HepG2 (cell line): ENCODE results near the gene PRPSAP1. TPM values are rescaled to one million over a fixed set of nuclear protein-coding genes. Genes with fewer than 3 reads are reported as not detected.
A peak's percentile ranks its signal among the peaks of the same experiment; 100 is the strongest.

Experiments used
- CAMTA2 ChIP-seq: sonication (generic); formaldehyde crosslinking; IDR thresholded peaks from 2 replicates; pipeline ENCODE4 v1.4.0; 2020; ENCODE audit warnings: mild to moderate bottlenecking, missing genetic modification reagents, borderline replicate concordance
- CCAR2 ChIP-seq: fragments of 200-400 bp; formaldehyde crosslinking; optimal IDR thresholded peaks from 2 replicates; pipeline ENCODE3; 2018; ENCODE audit warnings: low read depth, mild to moderate bottlenecking, low read length, moderate library complexity
- GLI4 ChIP-seq: sonication (generic); formaldehyde crosslinking; IDR thresholded peaks from 2 replicates; pipeline ENCODE4 v1.5.1; 2020; ENCODE audit warnings: missing genetic modification reagents, mild to moderate bottlenecking, moderate library complexity, borderline replicate concordance
- PCBP2 ChIP-seq: fragments of 200-400 bp; formaldehyde crosslinking; optimal IDR thresholded peaks from 2 replicates; pipeline ENCODE3; 2018; ENCODE audit warnings: low read length, low read depth; ENCODE audit not compliant: poor library complexity, severe bottlenecking
- SALL1 ChIP-seq: sonication (generic); formaldehyde crosslinking; IDR thresholded peaks from 2 replicates; pipeline ENCODE4 v1.8.0; 2022; ENCODE audit warnings: mild to moderate bottlenecking, missing genetic modification reagents
- SOX6 ChIP-seq, 2 experiments: fragments of 450-650 bp in 1 of 2; sonication (generic) in 1 of 2; formaldehyde crosslinking in 1 of 2; IDR thresholded peaks; 2 replicates each; pipeline versions ENCODE4 v1.4.0 to v1.6.1; 2017 to 2020; ENCODE audit warnings: antibody characterized with exemption in 1 of 2, mild to moderate bottlenecking in 1 of 2, missing genetic modification reagents in 1 of 2
- SP4 ChIP-seq: sonication (generic); formaldehyde crosslinking; IDR thresholded peaks from 2 replicates; pipeline ENCODE4 v1.8.1; 2023; ENCODE audit warnings: mild to moderate bottlenecking, missing genetic modification reagents
- SPEN ChIP-seq: sonication (generic); formaldehyde crosslinking; IDR thresholded peaks from 2 replicates; pipeline ENCODE4 v1.5.1; 2020; ENCODE audit warnings: low read depth, mild to moderate bottlenecking, missing genetic modification reagents
- TGIF2 ChIP-seq: IDR thresholded peaks from 2 replicates; pipeline ENCODE4 v1.6.1; 2016; ENCODE audit warnings: control low read depth, missing compliant biosample characterization
- ZMYM2 ChIP-seq: sonication (generic); formaldehyde crosslinking; IDR thresholded peaks from 2 replicates; pipeline ENCODE4 v1.8.0; 2022; ENCODE audit warnings: mild to moderate bottlenecking, missing genetic modification reagents
- ZMYM3 ChIP-seq: sonication (generic); formaldehyde crosslinking; IDR thresholded peaks from 2 replicates; pipeline ENCODE4 v1.5.1; 2020; ENCODE audit warnings: mild to moderate bottlenecking, missing genetic modification reagents
- ZNF121 ChIP-seq: sonication (generic); formaldehyde crosslinking; IDR thresholded peaks from 2 replicates; pipeline ENCODE4 v1.5.0; 2020; ENCODE audit warnings: mild to moderate bottlenecking, missing genetic modification reagents
- ZNF558 ChIP-seq: sonication (generic); formaldehyde crosslinking; IDR thresholded peaks from 2 replicates; pipeline ENCODE4 v1.9.0; 2022; ENCODE audit warnings: mild to moderate bottlenecking, missing genetic modification reagents, borderline replicate concordance
- ZNF660 ChIP-seq: sonication (generic); formaldehyde crosslinking; IDR thresholded peaks from 2 replicates; pipeline ENCODE4 v1.5.1; 2020; ENCODE audit warnings: mild to moderate bottlenecking, low read depth, missing genetic modification reagents, borderline replicate concordance
- ZNF839 ChIP-seq: sonication (generic); formaldehyde crosslinking; IDR thresholded peaks from 2 replicates; pipeline ENCODE4 v1.4.0; 2020; ENCODE audit warnings: missing genetic modification reagents, mild to moderate bottlenecking, borderline replicate concordance
- polyA plus RNA-seq, 8 experiments: library from polyadenylated mRNA; depleted of rRNA in 3 of 8; stranded (reverse) in 7 of 8; unstranded in 1 of 8; fragments of >200 nt; fragmentation: Illumina TruSeq in 4 of 8; extraction: Trizol in 4 of 8; gene quantifications; 2 replicates each; pipeline versions ENCODE4 v1.2.1 to v1.2.3, GENCODE V29; 2011 to 2016; ENCODE audit warnings: low read depth in 4 of 8, missing spikeins in 1 of 8, mixed read lengths in 1 of 8; ENCODE audit not compliant: insufficient read depth in 1 of 8
- total RNA-seq, 5 experiments: library from RNA; depleted of rRNA; stranded (reverse); fragments of >200 nt; fragmentation: Illumina TruSeq; extraction: Trizol; gene quantifications; 2 replicates each; pipeline ENCODE4 v1.2.3, GENCODE V29; 2016; ENCODE audit warnings: low read depth in 1 of 5
- TF ChIP-seq, protein P1 (sequence below): sonication (generic); formaldehyde crosslinking; IDR thresholded peaks from 2 replicates; pipeline ENCODE4 v1.4.0; 2020; ENCODE audit warnings: missing genetic modification reagents, mild to moderate bottlenecking, borderline replicate concordance
- TF ChIP-seq, protein P2 (sequence below): sonication (generic); formaldehyde crosslinking; IDR thresholded peaks from 2 replicates; pipeline ENCODE4 v1.4.0; 2020; ENCODE audit warnings: missing genetic modification reagents, borderline replicate concordance
- TF ChIP-seq, protein P3 (sequence below): sonication (generic); formaldehyde crosslinking; IDR thresholded peaks from 2 replicates; pipeline ENCODE4 v1.5.0; 2020; ENCODE audit warnings: mild to moderate bottlenecking, missing genetic modification reagents, moderate library complexity
- TF ChIP-seq, protein P4 (sequence below): sonication (generic); formaldehyde crosslinking; IDR thresholded peaks from 2 replicates; pipeline ENCODE4 v1.5.0; 2020; ENCODE audit warnings: missing genetic modification reagents

PRPSAP1 gene
- total and polyA plus RNA-seq, 2 of the 13 experiments (the other 11 are each of a cell fraction or from before 2014, with no cell fraction given), result 91.1 to 314 TPM

DNA sequence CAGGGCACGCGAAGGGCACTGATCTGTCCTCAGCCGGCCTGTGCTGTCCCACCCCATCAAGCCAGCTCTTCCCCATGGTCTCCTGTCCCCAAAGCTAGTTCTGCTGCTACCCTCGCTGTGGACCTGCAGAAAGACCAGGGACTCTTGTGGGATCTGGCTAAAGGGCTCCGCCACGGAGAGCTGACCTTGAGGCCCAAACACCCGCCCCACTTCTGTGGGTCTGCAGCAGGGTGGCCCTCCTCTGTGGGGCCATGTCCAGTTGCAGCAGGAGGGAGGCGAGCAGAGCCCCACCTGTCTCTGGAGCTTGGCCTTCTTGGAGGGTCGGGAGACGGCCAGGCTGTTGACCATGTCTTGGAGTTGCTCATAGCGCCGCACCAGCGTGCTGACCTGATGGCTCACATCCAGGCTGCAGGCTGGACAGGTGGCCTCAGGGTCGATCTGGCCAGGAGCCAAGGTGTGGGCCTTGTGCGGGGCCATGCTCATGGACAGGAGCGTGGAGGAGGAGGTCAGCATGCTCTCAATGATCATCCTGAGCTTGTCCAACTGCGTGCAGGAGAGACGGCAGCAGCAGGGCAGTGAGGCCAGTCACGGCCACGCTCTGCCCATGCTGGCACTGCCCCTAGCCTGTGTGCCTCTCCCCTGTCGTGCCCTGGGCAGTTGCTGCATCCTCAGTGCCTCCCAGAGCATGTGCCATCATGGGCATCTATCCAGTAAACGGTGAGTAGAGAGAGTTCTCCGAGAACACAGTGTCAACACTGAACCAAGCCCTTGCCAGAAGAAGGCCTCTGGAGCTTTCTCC is 71.9 kb downstream of the PRPSAP1 start (continued):
- TF ChIP-seq, protein P1, sequence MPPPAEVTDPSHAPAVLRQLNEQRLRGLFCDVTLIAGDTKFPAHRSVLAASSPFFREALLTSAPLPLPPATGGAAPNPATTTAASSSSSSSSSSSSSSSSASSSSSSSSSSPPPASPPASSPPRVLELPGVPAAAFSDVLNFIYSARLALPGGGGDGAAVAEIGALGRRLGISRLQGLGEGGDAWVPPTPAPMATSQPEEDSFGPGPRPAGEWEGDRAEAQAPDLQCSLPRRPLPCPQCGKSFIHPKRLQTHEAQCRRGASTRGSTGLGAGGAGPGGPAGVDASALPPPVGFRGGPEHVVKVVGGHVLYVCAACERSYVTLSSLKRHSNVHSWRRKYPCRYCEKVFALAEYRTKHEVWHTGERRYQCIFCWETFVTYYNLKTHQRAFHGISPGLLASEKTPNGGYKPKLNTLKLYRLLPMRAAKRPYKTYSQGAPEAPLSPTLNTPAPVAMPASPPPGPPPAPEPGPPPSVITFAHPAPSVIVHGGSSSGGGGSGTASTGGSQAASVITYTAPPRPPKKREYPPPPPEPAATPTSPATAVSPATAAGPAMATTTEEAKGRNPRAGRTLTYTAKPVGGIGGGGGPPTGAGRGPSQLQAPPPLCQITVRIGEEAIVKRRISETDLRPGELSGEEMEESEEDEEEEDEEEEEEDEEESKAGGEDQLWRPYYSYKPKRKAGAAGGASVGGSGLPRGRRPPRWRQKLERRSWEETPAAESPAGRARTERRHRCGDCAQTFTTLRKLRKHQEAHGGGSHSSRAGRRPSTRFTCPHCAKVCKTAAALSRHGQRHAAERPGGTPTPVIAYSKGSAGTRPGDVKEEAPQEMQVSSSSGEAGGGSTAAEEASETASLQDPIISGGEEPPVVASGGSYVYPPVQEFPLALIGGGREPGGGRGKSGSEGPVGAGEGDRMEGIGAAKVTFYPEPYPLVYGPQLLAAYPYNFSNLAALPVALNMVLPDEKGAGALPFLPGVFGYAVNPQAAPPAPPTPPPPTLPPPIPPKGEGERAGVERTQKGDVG (CRISPR knock-in tag), result peak; percentile 70; the same call in 1 of the 2 replicates
- TF ChIP-seq CCAR2 (no peak), ZMYM2 (0 out of 2 replicates have a peak, but pooled peaks have one; percentile 25), ZNF839 (CRISPR knock-in tag) (0 out of 2 replicates have a peak, but pooled peaks have one; percentile 44), ZMYM3 (CRISPR knock-in tag) (peak; percentile 57; the same call in 1 of the 2 replicates), SOX6 (IDR thresholded peaks at IDR 0.05) (no peak), SOX6 (CRISPR knock-in tag; IDR thresholded peaks at IDR 0.05) (0 out of 2 replicates have a peak, but pooled peaks have one; percentile 15), ZNF121 (CRISPR knock-in tag) (peak; percentile 89), GLI4 (CRISPR knock-in tag) (no peak), SP4 (no peak), TGIF2 (CRISPR knock-in tag) (no peak), PCBP2 (no peak), CAMTA2 (CRISPR knock-in tag) (no peak), ZNF660 (CRISPR knock-in tag) (no peak), ZNF558 (CRISPR knock-in tag) (no peak), SALL1 (peak; percentile 43; the same call in 1 of the 2 replicates), SPEN (CRISPR knock-in tag) (0 out of 2 replicates have a peak, but pooled peaks have one; percentile 23)
- TF ChIP-seq, protein P2, sequence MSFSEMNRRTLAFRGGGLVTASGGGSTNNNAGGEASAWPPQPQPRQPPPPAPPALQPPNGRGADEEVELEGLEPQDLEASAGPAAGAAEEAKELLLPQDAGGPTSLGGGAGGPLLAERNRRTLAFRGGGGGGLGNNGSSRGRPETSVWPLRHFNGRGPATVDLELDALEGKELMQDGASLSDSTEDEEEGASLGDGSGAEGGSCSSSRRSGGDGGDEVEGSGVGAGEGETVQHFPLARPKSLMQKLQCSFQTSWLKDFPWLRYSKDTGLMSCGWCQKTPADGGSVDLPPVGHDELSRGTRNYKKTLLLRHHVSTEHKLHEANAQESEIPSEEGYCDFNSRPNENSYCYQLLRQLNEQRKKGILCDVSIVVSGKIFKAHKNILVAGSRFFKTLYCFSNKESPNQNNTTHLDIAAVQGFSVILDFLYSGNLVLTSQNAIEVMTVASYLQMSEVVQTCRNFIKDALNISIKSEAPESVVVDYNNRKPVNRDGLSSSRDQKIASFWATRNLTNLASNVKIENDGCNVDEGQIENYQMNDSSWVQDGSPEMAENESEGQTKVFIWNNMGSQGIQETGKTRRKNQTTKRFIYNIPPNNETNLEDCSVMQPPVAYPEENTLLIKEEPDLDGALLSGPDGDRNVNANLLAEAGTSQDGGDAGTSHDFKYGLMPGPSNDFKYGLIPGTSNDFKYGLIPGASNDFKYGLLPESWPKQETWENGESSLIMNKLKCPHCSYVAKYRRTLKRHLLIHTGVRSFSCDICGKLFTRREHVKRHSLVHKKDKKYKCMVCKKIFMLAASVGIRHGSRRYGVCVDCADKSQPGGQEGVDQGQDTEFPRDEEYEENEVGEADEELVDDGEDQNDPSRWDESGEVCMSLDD, result no peak
- TF ChIP-seq, protein P3, sequence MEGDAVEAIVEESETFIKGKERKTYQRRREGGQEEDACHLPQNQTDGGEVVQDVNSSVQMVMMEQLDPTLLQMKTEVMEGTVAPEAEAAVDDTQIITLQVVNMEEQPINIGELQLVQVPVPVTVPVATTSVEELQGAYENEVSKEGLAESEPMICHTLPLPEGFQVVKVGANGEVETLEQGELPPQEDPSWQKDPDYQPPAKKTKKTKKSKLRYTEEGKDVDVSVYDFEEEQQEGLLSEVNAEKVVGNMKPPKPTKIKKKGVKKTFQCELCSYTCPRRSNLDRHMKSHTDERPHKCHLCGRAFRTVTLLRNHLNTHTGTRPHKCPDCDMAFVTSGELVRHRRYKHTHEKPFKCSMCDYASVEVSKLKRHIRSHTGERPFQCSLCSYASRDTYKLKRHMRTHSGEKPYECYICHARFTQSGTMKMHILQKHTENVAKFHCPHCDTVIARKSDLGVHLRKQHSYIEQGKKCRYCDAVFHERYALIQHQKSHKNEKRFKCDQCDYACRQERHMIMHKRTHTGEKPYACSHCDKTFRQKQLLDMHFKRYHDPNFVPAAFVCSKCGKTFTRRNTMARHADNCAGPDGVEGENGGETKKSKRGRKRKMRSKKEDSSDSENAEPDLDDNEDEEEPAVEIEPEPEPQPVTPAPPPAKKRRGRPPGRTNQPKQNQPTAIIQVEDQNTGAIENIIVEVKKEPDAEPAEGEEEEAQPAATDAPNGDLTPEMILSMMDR (CRISPR knock-in tag), result peak; percentile 16; the same call in 1 of the 2 replicates
- TF ChIP-seq, protein P4, sequence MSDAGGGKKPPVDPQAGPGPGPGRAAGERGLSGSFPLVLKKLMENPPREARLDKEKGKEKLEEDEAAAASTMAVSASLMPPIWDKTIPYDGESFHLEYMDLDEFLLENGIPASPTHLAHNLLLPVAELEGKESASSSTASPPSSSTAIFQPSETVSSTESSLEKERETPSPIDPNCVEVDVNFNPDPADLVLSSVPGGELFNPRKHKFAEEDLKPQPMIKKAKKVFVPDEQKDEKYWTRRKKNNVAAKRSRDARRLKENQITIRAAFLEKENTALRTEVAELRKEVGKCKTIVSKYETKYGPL (CRISPR knock-in tag), result no peak
